GM19099 (cell line): ENCODE results near the gene KRTDAP.

Experiments
- POLR2A ChIP-seq: IDR thresholded peaks from 3 replicates; pipeline ENCODE4 v1.6.1; 2011; ENCODE audit warnings: low read depth; ENCODE audit not compliant: insufficient read length; ENCODE audit errors: extremely low read depth

KRTDAP gene

GRCh38 chr19:35471946-35472345, 18.3 kb downstream of the KRTDAP start:
- no peak for TF ChIP-seq POLR2A

- no peak for TF ChIP-seq POLR2A
Measured at GRCh38 chr19:35470128-35470527, 20.1 kb downstream of the KRTDAP start.

GRCh38 chr19:35468637-35469036, 21.6 kb downstream of the KRTDAP start:
- no peak for TF ChIP-seq POLR2A

GRCh38 chr19:35466259-35466658, 24.0 kb downstream of the KRTDAP start:
- no peak for TF ChIP-seq POLR2A

GRCh38 chr19:35462476-35462953, 27.7 kb downstream of the KRTDAP start:
- peak; percentile 15 for TF ChIP-seq POLR2A

GRCh38 chr19:35461060-35461459, 29.2 kb downstream of the KRTDAP start:
- no peak for TF ChIP-seq POLR2A

- no peak for TF ChIP-seq POLR2A
Measured at GRCh38 chr19:35460608-35461007, 29.7 kb downstream of the KRTDAP start.

- TF ChIP-seq POLR2A, result no peak
Measured at GRCh38 chr19:35459414-35460082, 30.7 kb downstream of the KRTDAP start.

- no peak for TF ChIP-seq POLR2A
Measured at GRCh38 chr19:35458731-35459391, 31.4 kb downstream of the KRTDAP start.

- TF ChIP-seq POLR2A, result no peak
Measured at GRCh38 chr19:35458192-35458591, 32.1 kb downstream of the KRTDAP start.

- TF ChIP-seq POLR2A, result peak; percentile 51
Measured at GRCh38 chr19:35457173-35457572, 33.1 kb downstream of the KRTDAP start.

- no peak for TF ChIP-seq POLR2A
Measured at GRCh38 chr19:35455616-35456201, 34.6 kb downstream of the KRTDAP start.

- TF ChIP-seq POLR2A, result no peak
Measured at GRCh38 chr19:35454663-35455062, 35.6 kb downstream of the KRTDAP start.

GRCh38 chr19:35451338-35452096, 38.7 kb downstream of the KRTDAP start:
- no peak for TF ChIP-seq POLR2A

GRCh38 chr19:35449359-35450043, 40.8 kb downstream of the KRTDAP start:
- no peak for TF ChIP-seq POLR2A
